H9 (cell line): ENCODE results near the gene CHST15. TPM values are rescaled to one million over a fixed set of nuclear protein-coding genes. Genes with fewer than 3 reads are reported as not detected.

Experiments used
- DNase-seq: peaks from one replicate; pipeline ENCODE4 v3.0.0-alpha.2; 2017
- H2AFZ ChIP-seq: one replicate; pipeline ENCODE4 v1.6.1; 2013; ENCODE audit warnings: mild to moderate bottlenecking, low read length, control low read depth, moderate library complexity
- H2AK5ac ChIP-seq: 2 replicates; pipeline ENCODE4 v1.6.1; 2013; ENCODE audit warnings: low read length, control low read depth, mixed read lengths; ENCODE audit not compliant: insufficient read length
- H2BK120ac ChIP-seq: one replicate; pipeline ENCODE4 v1.6.1; 2013; ENCODE audit warnings: low read depth, mild to moderate bottlenecking, low read length, control low read depth, inconsistent platforms; ENCODE audit not compliant: poor library complexity, severe bottlenecking
- H2BK12ac ChIP-seq: 2 replicates; pipeline ENCODE4 v1.6.1; 2013; ENCODE audit warnings: low read length, control low read depth, mixed read lengths, low read depth; ENCODE audit not compliant: insufficient read length
- H2BK15ac ChIP-seq: 2 replicates; pipeline ENCODE4 v1.6.1; 2013; ENCODE audit warnings: low read depth, low read length, control low read depth
- H2BK20ac ChIP-seq: one replicate; pipeline ENCODE4 v1.6.1; 2013; ENCODE audit warnings: low read depth, mild to moderate bottlenecking, low read length, control low read depth, inconsistent platforms; ENCODE audit not compliant: poor library complexity, severe bottlenecking
- H2BK5ac ChIP-seq: 2 replicates; pipeline ENCODE4 v1.6.1; 2013; ENCODE audit warnings: low read length, control low read depth, mixed read lengths; ENCODE audit not compliant: insufficient read length
- H3K14ac ChIP-seq: 2 replicates; pipeline ENCODE4 v1.6.1; 2013; ENCODE audit warnings: low read length, control low read depth; ENCODE audit not compliant: insufficient read depth
- H3K18ac ChIP-seq: 2 replicates; pipeline ENCODE4 v1.6.1; 2013; ENCODE audit warnings: low read depth, mild to moderate bottlenecking, mixed read lengths, low read length, control low read depth; ENCODE audit not compliant: insufficient read length
- H3K23ac ChIP-seq: 2 replicates; pipeline ENCODE4 v1.6.1; 2013; ENCODE audit warnings: low read length, control low read depth, mixed read lengths, low read depth; ENCODE audit not compliant: insufficient read length
- H3K23me2 ChIP-seq: 2 replicates; pipeline ENCODE4 v1.6.1; 2013; ENCODE audit warnings: low read depth, mild to moderate bottlenecking, mixed read lengths, low read length, control low read depth; ENCODE audit not compliant: insufficient read length, poor library complexity, severe bottlenecking
- H3K27ac ChIP-seq: 2 replicates; pipeline ENCODE4 v1.5.1; 2013; ENCODE audit warnings: low read length, control low read depth, mixed read lengths, low read depth; ENCODE audit not compliant: insufficient read length
- H3K27me3 ChIP-seq: 2 replicates; pipeline ENCODE4 v1.6.1; 2013; ENCODE audit warnings: low read length, control low read depth, inconsistent platforms; ENCODE audit not compliant: insufficient read depth
- H3K4ac ChIP-seq: 2 replicates; pipeline ENCODE4 v1.6.1; 2013; ENCODE audit warnings: low read depth, mild to moderate bottlenecking, control low read depth, inconsistent platforms, low read length, moderate library complexity
- H3K4me1 ChIP-seq: 2 replicates; pipeline ENCODE4 v1.6.1; 2013; ENCODE audit warnings: low read length, control low read depth, inconsistent platforms; ENCODE audit not compliant: insufficient read depth
- H3K4me2 ChIP-seq: 2 replicates; pipeline ENCODE4 v1.6.1; 2013; ENCODE audit warnings: low read length, control low read depth, mixed read lengths; ENCODE audit not compliant: insufficient read length, insufficient read depth
- H3K56ac ChIP-seq: 2 replicates; pipeline ENCODE4 v1.6.1; 2013; ENCODE audit warnings: low read depth, mild to moderate bottlenecking, mixed read lengths, low read length, control low read depth; ENCODE audit not compliant: insufficient read length
- H3K79me1 ChIP-seq: 2 replicates; pipeline ENCODE4 v1.6.1; 2013; ENCODE audit warnings: low read depth, mild to moderate bottlenecking, moderate library complexity, low read length, control low read depth, inconsistent platforms; ENCODE audit not compliant: insufficient read depth, poor library complexity, severe bottlenecking
- H3K79me2 ChIP-seq: 2 replicates; pipeline ENCODE4 v1.6.1; 2013; ENCODE audit warnings: low read length, control low read depth, inconsistent platforms; ENCODE audit not compliant: insufficient read depth
- H3K9ac ChIP-seq: 2 replicates; pipeline ENCODE4 v1.6.1; 2013; ENCODE audit warnings: low read length, control low read depth, mixed read lengths; ENCODE audit not compliant: insufficient read length; ENCODE audit errors: extremely low read depth
- H3K9me3 ChIP-seq: one replicate; pipeline ENCODE4 v1.6.1; 2013; ENCODE audit warnings: low read depth, low read length, inconsistent platforms; ENCODE audit not compliant: control insufficient read depth
- H3T11ph ChIP-seq: one replicate; pipeline ENCODE4 v1.6.1; 2013; ENCODE audit warnings: mild to moderate bottlenecking, low read length, control low read depth, inconsistent platforms
- H4K20me1 ChIP-seq: one replicate; pipeline ENCODE4 v1.6.1; 2013; ENCODE audit not compliant: control insufficient read depth, insufficient read length, insufficient read depth
- H4K5ac ChIP-seq: 2 replicates; pipeline ENCODE4 v1.6.1; 2013; ENCODE audit warnings: low read depth, mild to moderate bottlenecking, mixed read lengths, low read length, control low read depth; ENCODE audit not compliant: insufficient read length
- H4K8ac ChIP-seq: replicated peaks from 2 replicates; pipeline ENCODE4 v1.6.1; 2013; ENCODE audit warnings: low read length, control low read depth, mixed read lengths, low read depth; ENCODE audit not compliant: insufficient read length
- H4K91ac ChIP-seq: 2 replicates; pipeline ENCODE4 v1.6.1; 2013; ENCODE audit warnings: low read depth, mild to moderate bottlenecking, moderate library complexity, mixed read lengths, low read length, control low read depth; ENCODE audit not compliant: insufficient read length
- H3K27ac Mint-ChIP-seq, 3 experiments: 2 replicates in 2 of 3; 3 replicates in 1 of 3; pipeline ENCODE4 v1.8.0; 2020 to 2021; ENCODE audit warnings: mixed read lengths in 3 of 3, mild to moderate bottlenecking in 1 of 3, moderate library complexity in 1 of 3
- H3K27me3 Mint-ChIP-seq: 2 replicates; pipeline ENCODE4 v1.8.0; 2021; ENCODE audit warnings: low read depth, mild to moderate bottlenecking, moderate library complexity, mixed read lengths
- H3K36me3 Mint-ChIP-seq, 3 experiments: 2 replicates in 2 of 3; 3 replicates in 1 of 3; pipeline ENCODE4 v1.8.0; 2020 to 2021; ENCODE audit warnings: low read depth in 3 of 3, mixed read lengths in 3 of 3; ENCODE audit not compliant: insufficient read depth in 1 of 3
- H3K4me1 Mint-ChIP-seq, 2 experiments: 2 replicates each; pipeline ENCODE4 v1.8.0; 2020; ENCODE audit warnings: mixed read lengths in 2 of 2
- H3K4me3 Mint-ChIP-seq, 2 experiments: 2 replicates in 1 of 2; 3 replicates in 1 of 2; pipeline ENCODE4 v1.8.0; 2020 to 2021; ENCODE audit warnings: mild to moderate bottlenecking in 2 of 2, mixed read lengths in 2 of 2, moderate library complexity in 1 of 2
- H3K9me3 Mint-ChIP-seq, 2 experiments: 2 replicates in 1 of 2; 3 replicates in 1 of 2; pipeline ENCODE4 v1.8.0; 2020; ENCODE audit warnings: mild to moderate bottlenecking in 2 of 2, mixed read lengths in 2 of 2, moderate library complexity in 1 of 2
- WGBS: extraction: QIAGEN DNeasy Blood & Tissue Kit; methylation state at CpG from one replicate; pipeline ENCODE4 v1.1.7; 2013; ENCODE audit warnings: missing lambda C conversion rate, low lambda C conversion rate, mixed read lengths; ENCODE audit not compliant: insufficient read length; ENCODE audit errors: extremely low coverage; 5-methylcytosine and 5-hydroxymethylcytosine counted together
- total RNA-seq: library from RNA; stranded (reverse); gene quantifications from 2 replicates; pipeline ENCODE4 v1.2.1, GENCODE V29; 2021
- TF ChIP-seq, protein P1 (sequence below): fragments of 200-600 bp; sonication (generic); conservative IDR thresholded peaks from 3 replicates; pipeline ENCODE4 v1.8.0; 2021; ENCODE audit warnings: antibody characterized with exemption, mild to moderate bottlenecking

Gene CHST15
- total RNA-seq, 1 experiment from 2014 or later = 8.7 TPM

DNA sequence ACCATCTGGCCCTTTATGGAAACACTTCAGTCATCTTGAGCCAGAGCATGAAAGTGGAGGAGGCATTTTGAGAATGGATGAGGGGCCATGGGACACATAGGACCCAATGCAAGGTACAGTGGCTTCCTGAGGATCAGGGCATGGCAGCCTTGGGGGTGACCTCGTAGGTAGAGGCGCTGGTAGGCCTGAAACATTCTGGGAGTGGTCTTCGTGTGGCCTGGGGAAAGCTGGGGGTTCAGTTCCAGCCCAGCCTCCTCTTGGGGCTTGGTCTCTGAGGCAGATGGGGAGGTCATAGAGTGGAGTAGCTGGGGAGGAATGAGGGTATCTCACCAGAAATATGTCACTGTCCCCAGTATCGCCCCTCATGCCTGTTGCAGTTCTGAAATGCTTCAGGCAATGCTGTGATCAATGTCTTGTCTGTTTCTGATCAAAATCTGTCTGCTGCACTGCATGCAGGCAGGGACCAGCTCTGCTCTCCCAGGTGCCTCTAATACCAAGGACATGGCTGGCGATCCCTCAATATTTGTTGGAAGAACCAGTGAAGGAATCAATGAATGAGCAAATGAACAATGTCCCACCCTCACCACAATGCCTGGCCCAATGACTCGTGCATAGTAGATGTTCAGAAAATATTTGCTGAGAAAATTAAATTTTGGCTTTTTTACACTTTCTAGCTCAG is 90.9 kb downstream of the CHST15 start:
- Histone ChIP-seq H3K9me3 (no peaks in the 10 kb centered on the region), H3K14ac (no peak overlapping the region), H2BK5ac (no peak overlapping the region), H4K8ac (no peak overlapping the region), H3K4me2 (no peak overlapping the region), H4K5ac (no peak overlapping the region), H4K91ac (no peak overlapping the region), H3K18ac (no peak overlapping the region), H3K79me1 (no peaks in the 10 kb centered on the region), H3K23ac (no peak overlapping the region), H2AFZ (no peak overlapping the region), H2AK5ac (no peak overlapping the region), H3K23me2 (no peaks in the 10 kb centered on the region), H2BK20ac (no peak overlapping the region), H3K4ac (no peak overlapping the region), H2BK12ac (no peak overlapping the region), H3K27ac (no peak overlapping the region), H2BK15ac (no peak overlapping the region), H3K4me1 (no peaks in the 10 kb centered on the region), H3K56ac (no peak overlapping the region), H3K79me2 (no peaks in the 10 kb centered on the region), H4K20me1 (no peaks in the 10 kb centered on the region), H3T11ph (no peak overlapping the region), H2BK120ac (no peak overlapping the region), H3K9ac (no peak overlapping the region), H3K27me3 (no peaks in the 10 kb centered on the region)
- no peak overlapping the region for H3K4me3 Mint-ChIP-seq
- TF ChIP-seq, protein P1, sequence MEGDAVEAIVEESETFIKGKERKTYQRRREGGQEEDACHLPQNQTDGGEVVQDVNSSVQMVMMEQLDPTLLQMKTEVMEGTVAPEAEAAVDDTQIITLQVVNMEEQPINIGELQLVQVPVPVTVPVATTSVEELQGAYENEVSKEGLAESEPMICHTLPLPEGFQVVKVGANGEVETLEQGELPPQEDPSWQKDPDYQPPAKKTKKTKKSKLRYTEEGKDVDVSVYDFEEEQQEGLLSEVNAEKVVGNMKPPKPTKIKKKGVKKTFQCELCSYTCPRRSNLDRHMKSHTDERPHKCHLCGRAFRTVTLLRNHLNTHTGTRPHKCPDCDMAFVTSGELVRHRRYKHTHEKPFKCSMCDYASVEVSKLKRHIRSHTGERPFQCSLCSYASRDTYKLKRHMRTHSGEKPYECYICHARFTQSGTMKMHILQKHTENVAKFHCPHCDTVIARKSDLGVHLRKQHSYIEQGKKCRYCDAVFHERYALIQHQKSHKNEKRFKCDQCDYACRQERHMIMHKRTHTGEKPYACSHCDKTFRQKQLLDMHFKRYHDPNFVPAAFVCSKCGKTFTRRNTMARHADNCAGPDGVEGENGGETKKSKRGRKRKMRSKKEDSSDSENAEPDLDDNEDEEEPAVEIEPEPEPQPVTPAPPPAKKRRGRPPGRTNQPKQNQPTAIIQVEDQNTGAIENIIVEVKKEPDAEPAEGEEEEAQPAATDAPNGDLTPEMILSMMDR = no peak
- no CpG with 5 or more reads among the region's 6 CpGs for WGBS
- H3K36me3 Mint-ChIP-seq = no peaks in the 10 kb centered on the region; a peak in 1 of 7 replicates
- peak overlapping the region in 2 of 3 experiments; percentile 32 to 64; a peak in 2 of 7 replicates for H3K27ac Mint-ChIP-seq
- H3K4me1 Mint-ChIP-seq = peaks cover 17 to 20% of the 10 kb centered on the region in 2 experiments
- H3K9me3 Mint-ChIP-seq = no peaks in the 10 kb centered on the region; a peak in 1 of 5 replicates
- DNase-seq = no peak
- peaks cover 1% of the 10 kb centered on the region; the same call in 1 of the 2 replicates for H3K27me3 Mint-ChIP-seq
